ENCODE data around the gene SRRM3. TPM values are rescaled to one million over a fixed set of nuclear protein-coding genes. Genes with fewer than 3 reads are reported as not detected.

SRRM3 gene
- total and polyA plus RNA-seq, 9 of the 15 experiments (the other 6 are each of a cell fraction or from before 2014, with no cell fraction given), result 0.04 to 0.91 (median 0.46) TPM; not detected in 2

DNA sequence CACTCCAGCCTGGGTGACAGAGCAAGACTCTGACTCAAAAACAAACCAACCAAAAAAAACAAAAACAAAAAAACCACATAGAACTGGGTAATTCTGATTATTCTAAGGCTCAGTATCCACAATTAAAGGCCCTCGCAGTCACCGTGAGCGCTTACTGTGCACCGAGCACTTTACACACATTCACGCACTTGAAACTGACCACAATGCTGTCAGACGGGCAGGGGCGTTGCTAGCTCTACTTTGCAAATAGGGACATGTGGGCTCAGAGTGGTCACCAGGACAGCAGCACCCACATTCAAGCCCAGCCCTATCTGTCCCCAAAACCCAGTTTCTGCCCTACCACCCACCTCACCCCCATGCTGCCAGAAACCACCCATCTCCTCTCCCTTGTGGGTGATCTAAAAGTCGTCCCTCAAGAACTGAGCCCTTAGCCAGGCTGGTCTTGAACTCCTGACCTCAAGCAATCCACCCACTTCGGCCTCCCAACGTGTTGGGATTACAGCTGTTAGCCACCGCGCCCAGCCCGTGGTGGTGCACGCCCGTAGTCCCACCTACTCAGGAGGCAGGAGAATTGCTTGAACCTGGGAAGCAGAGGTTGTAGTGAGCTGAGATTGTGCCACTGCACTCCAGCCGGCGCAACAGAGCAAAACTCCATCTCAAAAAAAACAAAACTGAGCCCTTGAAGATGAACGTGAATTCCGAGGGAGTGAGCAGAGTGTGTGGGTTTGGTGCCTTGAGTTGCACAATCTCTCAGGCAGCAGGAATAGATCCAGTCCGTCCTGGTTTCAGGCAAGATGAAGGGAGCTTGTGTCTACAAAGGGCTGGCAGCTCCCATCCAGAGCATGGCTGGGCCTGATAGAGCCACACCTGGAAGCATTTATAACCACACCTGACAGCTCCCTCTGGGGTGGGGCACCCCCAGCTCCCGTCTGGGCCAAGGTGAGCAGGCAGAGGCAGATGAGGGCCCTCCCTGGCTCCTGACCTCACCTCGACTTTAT, 95.3 kb downstream of the SRRM3 start:
- DNase-seq (ENCODE audit: extremely low read depth in 1 of 4, low spot score in 3 of 4), result no peak
- ChIA-PET POLR2A (interaction anchor here (0.6 to 1.0 kb wide), 3 partner anchors 10 to 66 kb away, joined by 3 read pairs; no protein-coding TSS in a partner anchor), CTCF (ENCODE audit: low intra/inter-chr PET ratio) (no interaction called here)
- intact Hi-C loops (cut with micrococcal nuclease) (no loop called here), in situ Hi-C loops (cut with MboI) (no loop called here)
- no peaks in the 10 kb centered on the region for H3K9me3 ChIP-seq (replicated peaks; ENCODE audit: control insufficient read depth, insufficient read depth, low read depth, low read length)
- no peaks in the 10 kb centered on the region for H3K9me1 ChIP-seq (ENCODE audit: control insufficient read depth, insufficient read depth, low read length)
- no peak overlapping the region for H3K4me3 ChIP-seq
- peak overlapping the region in 1 of 2 experiments; percentile 75; a peak in 1 of 4 replicates for H3K9ac ChIP-seq (ENCODE audit: insufficient read depth in 1 of 2, low read depth in 2 of 2, low read length in 2 of 2)
- no peak overlapping the region for H3K4me2 ChIP-seq (ENCODE audit: insufficient read depth, low read length)
- WGBS (ENCODE audit: insufficient coverage, low coverage, missing lambda C conversion rate), result 40% methylated on average over 22 of the region's 22 CpGs
- H4K20me1 ChIP-seq (replicated peaks; ENCODE audit: control insufficient read depth, insufficient read depth, low read length), result no peaks in the 10 kb centered on the region
- H3K79me2 ChIP-seq (ENCODE audit: control insufficient read depth, insufficient read depth, low read length), result no peaks in the 10 kb centered on the region
- no peak for ATAC-seq
- TF ChIP-seq TAL1 (IDR thresholded peaks at IDR 0.05), result 0 out of 2 replicates have a peak, but pooled peaks have one; percentile 4
- TF ChIP-seq KLF1 (tag; IDR thresholded peaks at IDR 0.05), result 0 out of 2 replicates have a peak, but pooled peaks have one; percentile 29
- TF ChIP-seq, protein P1, sequence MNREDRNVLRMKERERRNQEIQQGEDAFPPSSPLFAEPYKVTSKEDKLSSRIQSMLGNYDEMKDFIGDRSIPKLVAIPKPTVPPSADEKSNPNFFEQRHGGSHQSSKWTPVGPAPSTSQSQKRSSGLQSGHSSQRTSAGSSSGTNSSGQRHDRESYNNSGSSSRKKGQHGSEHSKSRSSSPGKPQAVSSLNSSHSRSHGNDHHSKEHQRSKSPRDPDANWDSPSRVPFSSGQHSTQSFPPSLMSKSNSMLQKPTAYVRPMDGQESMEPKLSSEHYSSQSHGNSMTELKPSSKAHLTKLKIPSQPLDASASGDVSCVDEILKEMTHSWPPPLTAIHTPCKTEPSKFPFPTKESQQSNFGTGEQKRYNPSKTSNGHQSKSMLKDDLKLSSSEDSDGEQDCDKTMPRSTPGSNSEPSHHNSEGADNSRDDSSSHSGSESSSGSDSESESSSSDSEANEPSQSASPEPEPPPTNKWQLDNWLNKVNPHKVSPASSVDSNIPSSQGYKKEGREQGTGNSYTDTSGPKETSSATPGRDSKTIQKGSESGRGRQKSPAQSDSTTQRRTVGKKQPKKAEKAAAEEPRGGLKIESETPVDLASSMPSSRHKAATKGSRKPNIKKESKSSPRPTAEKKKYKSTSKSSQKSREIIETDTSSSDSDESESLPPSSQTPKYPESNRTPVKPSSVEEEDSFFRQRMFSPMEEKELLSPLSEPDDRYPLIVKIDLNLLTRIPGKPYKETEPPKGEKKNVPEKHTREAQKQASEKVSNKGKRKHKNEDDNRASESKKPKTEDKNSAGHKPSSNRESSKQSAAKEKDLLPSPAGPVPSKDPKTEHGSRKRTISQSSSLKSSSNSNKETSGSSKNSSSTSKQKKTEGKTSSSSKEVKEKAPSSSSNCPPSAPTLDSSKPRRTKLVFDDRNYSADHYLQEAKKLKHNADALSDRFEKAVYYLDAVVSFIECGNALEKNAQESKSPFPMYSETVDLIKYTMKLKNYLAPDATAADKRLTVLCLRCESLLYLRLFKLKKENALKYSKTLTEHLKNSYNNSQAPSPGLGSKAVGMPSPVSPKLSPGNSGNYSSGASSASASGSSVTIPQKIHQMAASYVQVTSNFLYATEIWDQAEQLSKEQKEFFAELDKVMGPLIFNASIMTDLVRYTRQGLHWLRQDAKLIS (CRISPR knock-in tag; IDR thresholded peaks at IDR 0.05), result no peak
- no peak for TF ChIP-seq SMC3 (conservative IDR thresholded peaks at IDR 0.05; ENCODE audit: insufficient read depth, low read depth, low read length)
- TF ChIP-seq RBFOX2 (IDR thresholded peaks at IDR 0.05; ENCODE audit: low read depth, low read length), result no peak
- TF ChIP-seq ZNF311 (CRISPR knock-in tag; IDR thresholded peaks at IDR 0.05), result no peak
- TF ChIP-seq CEBPG (CRISPR knock-in tag; IDR thresholded peaks at IDR 0.05), result peak; percentile 61; the same call in 1 of the 2 replicates
- TF ChIP-seq CEBPG (tag; conservative IDR thresholded peaks at IDR 0.05 in 1 of 2, IDR thresholded peaks at IDR 0.05 in 1 of 2), result no peak
- TF ChIP-seq SIN3B (IDR thresholded peaks at IDR 0.05; ENCODE audit: low read depth), result no peak
- TF ChIP-seq MEIS2 (IDR thresholded peaks at IDR 0.05; ENCODE audit: partially characterized antibody), result no peak
- TF ChIP-seq ZFP36 (IDR thresholded peaks at IDR 0.05; ENCODE audit: low read depth, low read length, partially characterized antibody), result peak; percentile 48
- TF ChIP-seq CEBPB (tag; IDR thresholded peaks at IDR 0.05), result peak; percentile 83
- no peaks in the 10 kb centered on the region for H3K27me3 ChIP-seq (ENCODE audit: control insufficient read depth in 2 of 2, insufficient read depth in 2 of 2, low read length in 2 of 2)
- H2AFZ ChIP-seq (ENCODE audit: low read depth, low read length), result peak overlapping the region; percentile 34; the same call in 1 of the 2 replicates
- peaks cover 17 to 37% of the 10 kb centered on the region in 2 experiments for H3K4me1 ChIP-seq (replicated peaks in 1 of 2; ENCODE audit: control insufficient read depth in 2 of 2, insufficient read depth in 2 of 2, low read length in 2 of 2)
- H3K27ac ChIP-seq (ENCODE audit: extremely low read depth, low read depth, low read length), result no peak overlapping the region
- no peaks in the 10 kb centered on the region for H3K36me3 ChIP-seq (ENCODE audit: control insufficient read depth, insufficient read depth, low read length)
- no TSS peak for BruUV-seq (replicated peaks)
- FAIRE-seq, result peak; percentile 32

Data from K562 (cell line).